NAMALWA (cell line): ENCODE data around the gene NAPSA.
"Not testable (repeated sequence)": the region's sequence is repeated elsewhere in the genome, so short reads cannot be mapped to it uniquely, and the experiment has no call there.

Source experiments
- DNase-seq: peaks from one replicate; pipeline ENCODE4 v3.0.0-alpha.2; 2015; ENCODE audit warnings: low spot score

NAPSA gene

DNA sequence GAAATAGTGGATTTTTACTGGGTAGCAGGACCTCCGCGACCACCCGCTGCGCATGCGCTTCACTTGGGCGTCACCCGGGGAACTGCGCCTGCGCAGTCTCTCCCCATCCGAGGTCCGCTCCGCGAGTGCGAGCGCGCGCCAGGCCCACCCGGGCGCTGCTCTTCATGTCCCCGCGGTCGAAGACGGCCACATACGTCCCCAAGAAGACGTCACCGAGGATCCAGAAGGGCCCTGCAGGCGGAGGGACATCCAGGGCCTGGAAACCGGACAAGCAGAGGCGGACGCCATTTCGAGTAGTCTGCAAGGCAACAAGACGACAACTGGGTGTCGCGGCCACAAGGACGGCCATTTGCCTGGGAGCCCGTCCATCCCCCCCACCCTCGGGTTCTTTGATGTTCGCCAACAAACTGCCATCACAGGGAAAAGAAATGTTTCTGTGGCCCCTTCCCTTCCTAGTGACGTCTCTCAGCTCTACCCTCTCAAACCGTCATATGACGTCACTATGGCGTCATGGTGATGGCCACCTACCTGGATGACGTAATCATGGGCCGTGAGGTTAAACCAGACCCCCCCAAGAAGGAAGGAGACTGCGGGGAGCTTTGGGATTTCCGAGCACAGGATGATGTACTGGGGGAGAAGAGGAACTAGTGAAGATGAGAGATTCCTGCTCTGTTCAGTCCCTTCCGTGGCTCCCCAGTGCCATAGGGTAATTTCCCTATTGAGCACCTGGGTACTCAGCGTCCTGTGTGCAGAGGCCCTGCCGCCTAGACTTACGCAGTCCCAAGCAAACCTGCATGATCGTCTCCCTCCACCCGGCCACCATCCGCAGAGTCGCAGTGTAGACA is 6.7 kb downstream of the NAPSA start:
- DNase-seq: peak; percentile 92

DNA sequence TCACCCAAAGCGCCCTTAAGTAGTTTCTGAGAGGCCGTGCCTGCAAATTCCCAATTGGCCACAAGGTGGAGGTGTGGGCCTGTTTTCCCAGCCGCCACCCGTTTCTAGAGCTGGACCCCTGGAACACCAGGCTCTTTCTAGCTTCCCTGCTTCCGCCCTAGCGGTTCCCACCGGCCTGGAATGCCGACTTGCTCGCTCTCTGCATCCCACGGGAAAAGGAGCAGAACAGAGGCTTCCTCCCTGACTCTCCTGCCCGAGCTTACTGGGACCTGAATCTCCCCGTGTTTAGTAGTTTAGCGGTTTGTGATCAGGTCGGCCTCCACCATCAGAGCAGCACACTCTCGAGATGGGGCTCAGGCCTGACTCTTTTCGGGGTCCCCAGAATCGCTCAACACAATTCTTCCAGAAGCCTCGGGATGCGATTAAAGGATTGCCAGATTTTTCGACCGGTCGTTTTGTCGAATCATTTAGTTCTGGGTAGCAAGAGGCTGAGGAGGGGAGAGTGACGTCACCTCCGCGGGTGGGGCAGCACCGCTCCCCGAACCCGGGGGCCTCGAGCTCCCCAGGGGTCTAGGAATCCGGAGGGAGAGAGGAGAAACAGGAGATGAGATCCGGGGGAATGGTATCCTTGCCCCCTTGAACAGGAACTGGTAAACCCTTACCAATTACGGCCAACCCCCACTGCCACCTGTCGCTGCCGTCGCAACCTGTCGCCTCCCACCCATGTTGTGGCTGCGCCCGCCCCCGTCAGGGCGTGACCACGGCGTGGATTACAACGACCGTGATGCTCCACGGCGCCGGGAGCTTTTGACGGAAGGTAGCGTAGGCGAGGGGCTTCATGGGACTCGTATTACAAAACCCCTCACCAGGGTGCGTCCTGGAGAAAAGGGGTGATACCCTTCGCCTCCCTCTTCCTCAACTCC is 8.0 kb downstream of the NAPSA start:
- peak; percentile 93 for DNase-seq

DNA sequence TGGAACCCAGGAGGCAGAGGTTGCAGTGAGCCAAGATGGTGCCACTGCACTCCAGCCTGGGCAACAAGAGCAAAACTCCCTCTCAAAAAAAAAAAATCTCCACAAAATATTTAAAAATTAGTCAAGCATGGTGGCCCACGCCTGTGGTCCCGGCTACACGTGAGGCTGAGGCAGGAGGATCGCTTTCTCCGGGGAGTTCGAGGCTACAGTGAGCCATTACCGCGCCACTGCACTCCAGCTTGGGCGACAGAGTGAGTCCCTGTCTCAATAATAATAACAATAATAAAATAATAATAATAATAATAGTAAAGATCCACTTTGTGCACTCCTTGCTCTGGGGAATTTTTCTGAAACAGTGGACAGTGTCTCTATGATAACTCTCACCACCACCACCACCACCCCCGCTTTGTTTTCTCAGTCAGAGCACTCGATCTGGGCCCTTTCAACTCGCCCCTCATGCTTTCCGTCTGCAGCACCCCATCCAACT is 8.7 kb downstream of the NAPSA start:
- DNase-seq: no peak

DNA sequence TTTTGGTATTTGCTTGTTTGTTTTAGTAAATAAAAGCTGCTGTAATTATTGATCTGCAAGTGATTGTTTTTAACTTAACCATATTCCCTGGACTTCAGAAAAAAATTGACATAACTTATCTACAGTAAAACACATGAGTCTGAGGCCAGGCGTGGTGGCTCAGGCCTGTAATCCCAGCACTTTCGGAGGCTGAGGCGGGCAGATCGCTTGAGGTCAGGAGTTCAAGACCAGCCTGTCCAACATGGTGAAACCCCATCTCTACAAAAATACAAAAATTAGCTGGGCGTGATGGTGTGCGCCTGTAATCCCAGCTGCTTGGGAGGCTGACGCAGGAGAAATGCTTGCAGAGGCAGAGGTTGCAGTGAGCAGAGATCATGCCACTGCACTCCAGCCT is 12.0 kb downstream of the NAPSA start:
- DNase-seq: not testable (repeated sequence)

- DNase-seq: no peak
These were observed 13.2 kb downstream of the NAPSA start for GRCh38 chr19:50352242-50352641.

- DNase-seq: no peak
These were observed 16.0 kb downstream of the NAPSA start for GRCh38 chr19:50349277-50350057.

- DNase-seq: peak; percentile 68
These were observed 18.3 kb downstream of the NAPSA start for GRCh38 chr19:50347089-50347581.

GRCh38 chr19:50344661-50345318 is 20.6 kb downstream of the NAPSA start:
- peak; percentile 96 for DNase-seq

GRCh38 chr19:50341091-50341564 is 24.3 kb downstream of the NAPSA start:
- peak; percentile 89 for DNase-seq

- no peak for DNase-seq
These were observed 25.1 kb downstream of the NAPSA start for GRCh38 chr19:50340331-50340730.

DNA sequence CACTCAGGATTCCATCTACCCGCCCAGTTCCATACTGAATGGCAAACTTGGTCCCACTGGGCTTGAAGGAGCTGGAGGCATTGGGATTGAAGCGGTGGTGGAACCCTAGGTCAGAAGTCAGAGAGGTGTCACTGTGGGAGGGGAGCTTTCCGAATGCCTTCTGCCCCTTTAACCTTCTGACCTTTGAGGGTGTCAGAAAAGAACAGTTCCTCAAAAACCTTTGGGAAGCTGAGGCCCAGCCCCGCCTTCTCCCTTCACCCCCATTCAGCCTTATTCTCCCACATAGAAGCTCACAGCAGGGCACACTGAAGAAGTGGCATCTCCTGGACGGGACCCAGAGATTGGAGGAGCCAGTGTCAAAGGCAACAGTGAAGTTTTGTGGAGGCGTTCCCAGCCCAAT is 28.4 kb downstream of the NAPSA start:
- not testable (repeated sequence) for DNase-seq

- no peak for DNase-seq
These were observed 30.6 kb downstream of the NAPSA start for GRCh38 chr19:50334741-50335421.

- DNase-seq: no peak
These were observed 31.5 kb downstream of the NAPSA start for GRCh38 chr19:50333737-50334617.

- peak; percentile 76 for DNase-seq
These were observed 32.2 kb downstream of the NAPSA start for GRCh38 chr19:50333235-50333736.

- no peak for DNase-seq
These were observed 33.0 kb downstream of the NAPSA start for GRCh38 chr19:50332244-50333038.

GRCh38 chr19:50331994-50332243 is 33.5 kb downstream of the NAPSA start:
- DNase-seq: no peak

DNA sequence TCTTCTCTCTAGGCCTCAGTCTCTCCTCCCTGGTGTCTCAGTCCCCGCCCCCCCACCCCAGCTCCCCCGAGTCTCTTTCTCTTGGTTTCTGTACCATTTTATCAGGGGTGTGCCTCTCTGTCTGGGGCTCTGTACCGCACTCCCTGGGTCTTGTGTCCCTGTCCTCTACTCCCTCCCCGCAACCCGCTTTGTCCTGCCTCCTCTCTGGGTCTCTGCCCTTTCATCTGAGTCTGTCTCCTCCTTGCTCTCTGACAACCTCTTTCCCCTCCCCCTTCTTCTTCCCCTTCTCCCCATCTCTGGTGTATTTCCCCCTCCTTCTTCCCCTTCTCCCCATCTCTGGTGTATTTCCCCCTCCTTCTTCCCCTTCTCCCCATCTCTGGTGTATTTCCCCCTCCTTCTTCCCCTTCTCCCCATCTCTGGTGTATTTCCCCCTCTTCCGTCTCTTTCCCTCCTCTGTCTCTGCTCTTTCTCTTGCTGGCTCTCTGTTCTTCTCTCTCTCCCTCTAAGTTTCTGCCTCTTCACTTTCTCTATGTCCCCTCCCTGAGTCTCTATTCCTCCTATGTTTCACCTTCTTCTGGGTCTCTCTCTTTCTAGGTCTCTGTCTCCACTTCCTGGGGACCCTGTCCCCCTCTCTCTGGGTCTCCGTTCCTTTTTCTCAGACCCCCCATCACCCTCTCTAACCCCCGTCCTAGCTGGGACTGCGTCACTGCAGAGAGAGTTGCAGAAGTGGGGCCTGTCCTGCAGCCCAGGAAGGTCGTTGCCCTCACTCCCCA is 34.0 kb downstream of the NAPSA start:
- no peak for DNase-seq
